Stimulated activated CD8-positive, alpha-beta memory T cell treated with anti-CD3 and anti-CD28 coated beads, Interleukin-7, amount 100 ng/mL, for 24 hours (primary cell): ENCODE measurements around the gene MVB12B.

Experiments used
- DNase-seq: peaks from one replicate; pipeline ENCODE4 v3.0.0-alpha.2; 2020; ENCODE audit warnings: low read depth

The MVB12B gene

GRCh38 chr9:126386776-126387175 is 60.1 kb downstream of the MVB12B start:
- no peak for DNase-seq

DNA sequence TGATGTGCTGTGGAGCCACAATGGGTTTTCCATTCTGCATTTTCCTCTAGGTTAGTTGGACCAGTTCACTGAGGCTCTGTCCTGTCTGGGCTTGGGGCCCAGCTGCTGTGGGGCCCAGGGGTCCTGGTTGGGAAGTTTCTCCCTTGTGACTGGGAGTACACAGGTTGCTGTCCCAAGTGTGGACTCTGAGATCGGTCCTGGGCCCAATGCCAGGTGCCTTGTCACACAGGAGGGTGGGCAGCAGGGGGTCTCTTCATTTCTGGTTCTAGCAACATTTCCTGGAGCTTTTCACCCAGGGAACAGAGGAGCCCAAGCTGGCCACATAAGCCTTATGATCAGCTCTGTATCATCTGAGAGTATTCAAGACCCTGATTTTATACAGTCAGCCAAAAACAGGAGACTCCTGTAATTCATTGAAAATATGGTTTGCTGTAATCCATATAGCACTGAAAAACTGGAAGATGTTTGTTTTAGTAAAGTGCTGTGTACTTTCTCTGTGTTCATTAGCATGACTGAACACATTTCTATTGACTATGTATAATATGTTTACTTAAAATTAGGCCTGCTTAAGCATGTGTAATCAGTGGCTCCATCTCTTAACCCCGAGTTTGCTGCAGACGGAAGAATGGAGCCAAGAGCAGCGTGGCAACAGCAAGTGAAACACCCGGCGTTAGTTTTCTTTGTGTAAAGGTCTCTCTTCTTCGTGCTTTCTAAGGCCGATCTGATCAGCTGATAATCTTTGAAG is 62.5 kb downstream of the MVB12B start:
- DNase-seq: no peak

GRCh38 chr9:126389992-126390391 is 63.4 kb downstream of the MVB12B start:
- DNase-seq: no peak

DNA sequence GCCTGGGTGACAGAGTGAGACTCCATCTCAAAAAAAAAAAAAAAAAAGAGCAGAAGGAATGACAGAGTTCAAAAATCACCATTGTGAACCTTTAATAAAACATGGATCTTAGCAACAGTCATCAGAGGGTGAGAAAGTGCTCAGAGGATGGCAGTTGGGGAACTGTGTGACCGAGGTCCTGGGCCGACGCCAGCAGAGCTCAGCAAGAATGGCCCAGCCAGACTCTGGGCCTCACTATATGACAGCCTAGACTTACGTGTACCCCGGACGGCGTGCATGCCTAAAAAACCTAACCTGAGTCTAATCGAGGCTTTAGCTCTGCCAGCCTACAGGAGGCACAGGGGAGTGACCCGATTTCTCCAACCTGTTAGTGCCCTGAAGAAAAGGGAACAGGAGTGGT is 64.3 kb downstream of the MVB12B start:
- DNase-seq: no peak

DNA sequence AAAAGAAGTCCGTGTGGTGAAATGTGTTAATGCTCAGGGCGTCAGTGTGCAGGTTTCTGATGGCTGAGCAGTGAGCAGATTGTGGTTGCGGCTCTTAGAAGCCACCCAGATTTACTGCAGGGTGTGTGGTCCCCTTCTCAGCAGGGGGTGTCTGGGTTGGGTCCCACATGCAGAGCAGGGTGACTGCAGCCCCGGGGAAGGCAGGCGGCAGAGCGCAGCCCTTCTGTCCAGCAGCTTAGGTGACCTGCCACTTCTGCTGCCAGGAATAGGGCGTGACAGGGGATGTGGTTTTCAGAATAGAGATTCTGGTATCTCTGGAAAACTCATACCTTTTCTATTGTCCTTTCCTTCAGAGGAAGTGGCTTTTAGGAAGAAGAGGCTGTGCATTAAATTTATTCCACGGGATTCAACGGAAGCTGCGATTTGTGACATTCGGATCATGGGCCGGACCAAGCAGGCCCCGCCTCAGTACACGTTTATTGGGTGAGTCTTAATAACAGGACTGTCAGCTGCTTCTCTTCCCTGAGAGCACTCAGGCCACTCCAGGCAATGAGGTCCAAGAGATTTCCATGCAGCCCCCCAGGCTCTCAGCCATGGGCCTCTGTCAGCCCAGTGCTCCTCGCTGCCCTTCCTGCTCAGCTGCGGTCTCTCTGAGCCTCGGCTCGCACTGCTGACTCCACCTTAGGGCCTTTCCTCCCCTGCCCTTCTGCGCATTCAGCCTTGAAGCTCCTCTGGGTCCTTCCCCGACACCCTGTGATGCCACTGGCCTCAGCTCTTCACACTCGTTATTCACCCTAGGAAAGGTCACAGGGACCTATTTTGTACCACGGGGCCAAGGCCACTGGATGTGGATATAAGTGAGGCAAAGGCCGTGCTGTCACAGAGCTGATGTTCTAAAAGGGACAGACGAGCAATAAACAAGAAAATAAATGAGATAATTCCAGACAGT is 65.4 kb downstream of the MVB12B start:
- no peak for DNase-seq

GRCh38 chr9:126392662-126393371 is 66.2 kb downstream of the MVB12B start:
- no peak for DNase-seq

GRCh38 chr9:126393876-126394275 is 67.2 kb downstream of the MVB12B start:
- no peak for DNase-seq

DNA sequence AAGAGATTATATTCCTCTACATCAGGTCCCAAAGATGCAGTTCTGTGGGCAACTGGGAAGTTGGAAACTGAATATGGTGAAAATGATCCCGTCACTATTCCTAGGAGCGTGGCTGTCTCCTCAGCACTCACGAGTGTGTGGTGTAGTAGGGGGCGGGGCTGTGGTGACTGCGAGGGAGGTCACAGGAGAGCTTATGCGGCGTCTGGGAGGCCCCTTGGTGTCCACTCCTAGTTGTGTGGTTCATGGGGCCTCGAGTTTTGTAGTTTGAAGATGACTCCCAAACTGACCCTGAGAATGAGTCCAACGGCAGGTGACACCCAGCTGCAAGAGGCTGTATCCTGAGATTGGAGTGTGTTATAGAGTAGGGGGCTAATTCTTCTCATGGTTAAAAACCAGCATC is 68.2 kb downstream of the MVB12B start:
- no peak for DNase-seq

GRCh38 chr9:126395439-126396212 is 69.0 kb downstream of the MVB12B start:
- no peak for DNase-seq

DNA sequence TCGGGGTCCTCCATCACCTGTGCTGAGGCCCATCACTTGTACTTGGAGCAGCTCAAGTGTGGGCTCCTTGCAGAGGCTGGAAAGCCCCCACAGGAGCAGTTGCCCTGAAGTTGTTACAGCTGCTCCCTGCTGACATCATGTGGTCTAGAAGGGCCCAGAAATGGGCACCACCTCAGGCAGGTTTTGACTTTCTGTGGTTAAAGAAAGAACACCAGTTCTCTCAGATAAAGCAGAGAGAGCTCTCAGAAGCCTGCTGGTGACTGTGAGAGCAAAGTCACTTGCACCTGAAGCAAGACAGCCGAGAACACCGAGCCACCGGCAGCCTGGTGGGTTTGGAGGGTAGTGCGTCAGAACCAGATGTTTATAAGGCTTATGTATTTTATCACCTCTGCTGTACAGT is 70.4 kb downstream of the MVB12B start:
- peak; percentile 21 for DNase-seq

- peak; percentile 61 for DNase-seq
Observed at GRCh38 chr9:126398403-126399058, 71.9 kb downstream of the MVB12B start.

DNA sequence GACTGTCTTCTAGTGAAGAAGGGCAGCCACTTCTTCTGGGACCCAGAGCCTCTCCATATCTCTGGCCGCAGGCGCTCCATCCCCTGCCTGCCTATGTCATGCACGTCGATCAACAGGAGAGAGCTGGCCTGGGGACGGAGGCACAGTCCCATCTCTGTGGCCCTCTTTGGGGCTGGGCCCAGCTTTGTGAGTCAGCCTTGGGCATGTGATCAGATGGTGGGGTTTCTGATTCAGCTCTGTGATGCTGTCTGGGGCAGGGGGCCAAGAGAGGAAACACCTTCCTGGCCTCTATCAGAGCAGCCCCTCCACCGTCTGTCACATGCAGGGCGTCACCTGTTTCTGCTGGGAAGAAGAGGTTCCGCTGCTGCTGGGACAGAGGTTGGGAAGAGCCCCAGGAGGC is 72.6 kb downstream of the MVB12B start:
- no peak for DNase-seq

DNA sequence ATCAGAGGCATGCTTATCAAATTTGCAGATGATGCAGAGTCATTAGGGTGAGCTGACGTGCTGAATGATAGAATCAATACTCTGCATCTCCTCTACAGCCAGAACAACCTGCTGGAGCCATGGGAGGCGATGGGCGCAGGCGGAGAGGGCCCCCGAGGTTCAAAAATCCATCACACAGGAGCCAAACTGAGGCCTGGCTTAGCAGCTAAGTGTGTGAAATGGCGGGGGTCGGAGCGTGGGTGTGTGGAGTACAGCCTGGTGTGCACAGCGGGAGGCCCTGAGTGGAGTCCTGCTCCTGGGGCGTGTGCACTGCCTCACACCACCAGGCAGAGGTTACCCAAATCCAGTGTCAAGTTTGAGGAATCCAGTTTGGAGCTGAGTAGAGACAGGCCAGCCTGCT is 73.2 kb downstream of the MVB12B start:
- DNase-seq: no peak

DNA sequence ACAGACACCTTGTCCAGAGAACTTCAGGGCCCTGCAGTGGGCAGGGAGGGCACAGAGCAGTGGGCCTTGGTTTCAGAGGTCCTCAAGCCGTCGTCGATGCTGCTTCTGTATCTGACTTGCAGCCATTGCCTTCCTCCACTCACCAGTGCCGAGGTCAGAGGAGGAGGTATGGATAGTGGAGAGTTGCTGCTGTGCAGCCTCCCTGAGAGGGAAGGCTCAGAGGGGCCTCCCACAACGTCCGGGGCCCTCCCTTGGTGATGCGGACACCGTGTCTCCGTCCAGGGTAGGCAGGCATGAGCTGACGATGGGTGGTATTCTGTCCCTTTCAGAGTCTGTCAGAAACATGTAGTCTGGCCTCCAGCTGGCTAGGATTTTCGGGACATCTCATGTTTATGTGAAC is 73.9 kb downstream of the MVB12B start:
- no peak for DNase-seq

GRCh38 chr9:126401107-126401506 is 74.5 kb downstream of the MVB12B start:
- no peak for DNase-seq

- DNase-seq: no peak
Observed at GRCh38 chr9:126401581-126401980, 75.0 kb downstream of the MVB12B start.

DNA sequence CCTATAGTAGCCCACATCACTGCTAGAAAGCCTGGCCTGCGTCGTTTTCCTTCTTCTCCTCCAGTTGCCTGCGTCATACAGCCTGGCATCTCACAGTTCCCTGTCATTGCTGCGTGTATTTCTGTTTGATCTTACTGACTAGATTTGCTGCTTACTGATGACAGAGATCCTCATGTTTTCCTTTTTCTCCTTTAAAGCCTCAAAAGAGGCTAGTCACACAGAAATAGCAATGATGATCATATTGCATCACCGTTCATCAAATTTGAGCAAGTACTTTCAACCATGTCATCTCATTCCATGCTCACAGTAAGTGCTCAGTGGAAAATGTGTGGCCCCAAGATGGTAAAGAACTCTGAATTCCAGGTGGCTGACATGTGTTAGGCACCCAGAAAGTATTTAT is 76.8 kb downstream of the MVB12B start:
- DNase-seq: no peak

GRCh38 chr9:126404459-126404858 is 77.8 kb downstream of the MVB12B start:
- DNase-seq: no peak

- DNase-seq: no peak
Observed at GRCh38 chr9:126406075-126406667, 79.5 kb downstream of the MVB12B start.

DNA sequence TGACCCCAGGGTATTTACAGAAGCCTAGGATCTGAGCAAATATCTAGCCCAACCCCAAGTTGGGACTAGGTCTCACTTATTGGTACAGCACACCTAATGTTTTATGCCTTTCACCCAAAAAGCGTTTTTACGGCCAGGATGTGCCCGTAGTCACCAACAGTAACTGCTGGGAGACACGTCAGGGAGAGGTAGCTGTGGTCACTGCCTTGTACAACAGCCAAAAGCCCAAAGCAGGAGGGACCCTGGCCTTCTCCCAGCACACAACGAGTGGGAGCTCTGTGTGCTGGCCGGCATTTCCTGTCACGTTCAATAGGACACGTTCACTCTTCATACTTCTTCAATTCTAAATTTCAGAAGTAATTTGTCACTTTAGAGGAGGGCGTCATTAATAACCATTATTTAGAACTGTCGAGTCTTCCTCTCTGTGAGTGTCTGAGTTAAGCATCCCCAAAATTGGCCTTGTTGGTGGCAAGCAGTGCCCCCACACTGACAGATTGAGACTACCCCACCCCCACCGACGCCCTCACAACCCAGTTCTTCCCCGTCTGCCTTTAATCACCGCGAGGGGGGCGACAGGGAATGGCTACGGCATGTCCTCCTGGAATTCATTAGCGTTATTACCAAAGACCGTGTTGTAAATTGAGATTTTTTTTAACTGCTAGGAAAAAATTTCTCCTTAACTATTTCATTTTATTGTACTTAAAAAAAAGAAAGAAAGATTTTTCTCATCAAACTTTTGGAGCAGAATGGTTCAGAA is 80.7 kb downstream of the MVB12B start:
- no peak for DNase-seq
